IMR-90 (cell line): Measurements from ENCODE around the gene THYN1. TPM values are rescaled to one million over a fixed set of nuclear protein-coding genes. Genes with fewer than 3 reads are reported as not detected.

Source experiments
- ATAC-seq: fragments of 200-7000 bp; cut with Tn5 transposase; 2 replicates; pipeline ENCODE4 v1.9.1; 2020; ENCODE audit warnings: low read depth, mild to moderate bottlenecking, moderate library complexity
- BruUV-seq: library from RNA; stranded (reverse); fragments of 400-500 nt; replicated peaks from 2 replicates; lab custom pipeline; 2021; lab: Mats Ljungman, UMichigan
- CTCF ChIA-PET: fragments of 300-600 bp; formaldehyde crosslinking; extraction: SDS; loops from one replicate; lab custom pipeline; 2021; ENCODE audit warnings: antibody characterized with exemption; lab: Yijun Ruan, JAX
- POLR2A ChIA-PET: fragments of 300-600 bp; sonication (Branson Sonifier 250); formaldehyde crosslinking; loops from one replicate; lab custom pipeline; 2022; ENCODE audit warnings: antibody characterized with exemption; ENCODE audit not compliant: unreplicated experiment; lab: Charles Lee
- DNase-seq: peaks from one replicate; pipeline ENCODE4 v3.0.0; 2013
- H2AFZ ChIP-seq: replicated peaks from 2 replicates; pipeline ENCODE3; 2013; ENCODE audit warnings: low read length, mild to moderate bottlenecking; ENCODE audit not compliant: poor library complexity
- H2AK5ac ChIP-seq: 2 replicates; pipeline ENCODE4 v1.6.1; 2013; ENCODE audit warnings: low read depth, low read length, inconsistent platforms
- H2AK9ac ChIP-seq: replicated peaks from 2 replicates; pipeline ENCODE3; 2013; ENCODE audit warnings: mild to moderate bottlenecking, low read depth, low read length, moderate library complexity; ENCODE audit not compliant: poor library complexity
- H2BK120ac ChIP-seq: 2 replicates; pipeline ENCODE4 v1.6.1; 2013; ENCODE audit warnings: low read depth, low read length, inconsistent platforms
- H2BK15ac ChIP-seq: 3 replicates; pipeline ENCODE4 v1.6.1; 2013; ENCODE audit warnings: low read depth, low read length, inconsistent platforms
- H2BK20ac ChIP-seq: 2 replicates; pipeline ENCODE4 v1.6.1; 2013; ENCODE audit warnings: low read depth, mild to moderate bottlenecking, inconsistent platforms, low read length, moderate library complexity
- H2BK5ac ChIP-seq: 2 replicates; pipeline ENCODE4 v1.6.1; 2013; ENCODE audit warnings: mild to moderate bottlenecking, low read depth, low read length, inconsistent platforms; ENCODE audit not compliant: poor library complexity, severe bottlenecking
- H3K14ac ChIP-seq: replicated peaks from 2 replicates; pipeline ENCODE4 v1.6.1; 2013; ENCODE audit warnings: low read depth, low read length, inconsistent platforms
- H3K18ac ChIP-seq: 2 replicates; pipeline ENCODE4 v1.6.1; 2013; ENCODE audit warnings: low read depth, low read length, control low read depth
- H3K23ac ChIP-seq: 2 replicates; pipeline ENCODE4 v1.6.1; 2013; ENCODE audit warnings: low read depth, low read length, inconsistent platforms
- H3K27ac ChIP-seq: 2 replicates; pipeline ENCODE4 v1.5.1; 2013; ENCODE audit warnings: mild to moderate bottlenecking, control low read depth, low read length; ENCODE audit not compliant: insufficient read depth
- H3K27me3 ChIP-seq: 2 replicates; pipeline ENCODE4 v1.6.1; 2013; ENCODE audit warnings: low read length; ENCODE audit not compliant: control insufficient read depth, insufficient read depth
- H3K36me3 ChIP-seq: 2 replicates; pipeline ENCODE4 v1.6.1; 2013; ENCODE audit warnings: low read length, mixed read lengths; ENCODE audit not compliant: control insufficient read depth, insufficient read depth
- H3K4ac ChIP-seq: 2 replicates; pipeline ENCODE4 v1.6.1; 2013; ENCODE audit warnings: low read depth, low read length, inconsistent platforms
- H3K4me1 ChIP-seq: 2 replicates; pipeline ENCODE4 v1.6.1; 2013; ENCODE audit warnings: low read length, mixed read lengths; ENCODE audit not compliant: control insufficient read depth, insufficient read depth
- H3K4me2 ChIP-seq: 2 replicates; pipeline ENCODE4 v1.6.1; 2013; ENCODE audit warnings: low read depth, mild to moderate bottlenecking, control low read depth, low read length, moderate library complexity
- H3K4me3 ChIP-seq: 2 replicates; pipeline ENCODE4 v1.5.1; 2013; ENCODE audit warnings: low read depth, mild to moderate bottlenecking, control low read depth, low read length, moderate library complexity; ENCODE audit not compliant: insufficient read depth
- H3K56ac ChIP-seq: 2 replicates; pipeline ENCODE4 v1.6.1; 2013; ENCODE audit warnings: low read length, inconsistent platforms; ENCODE audit not compliant: insufficient read depth; ENCODE audit errors: extremely low read depth
- H3K79me1 ChIP-seq, 2 experiments: 2 replicates each; pipeline ENCODE4 v1.6.1; 2013; ENCODE audit warnings: low read length in 2 of 2, inconsistent platforms in 1 of 2, low read depth in 1 of 2
- H3K9ac ChIP-seq: 2 replicates; pipeline ENCODE4 v1.6.1; 2013; ENCODE audit warnings: low read depth, low read length, control low read depth
- H3K9me1 ChIP-seq: 2 replicates; pipeline ENCODE4 v1.6.1; 2013; ENCODE audit warnings: low read length, inconsistent platforms; ENCODE audit not compliant: insufficient read depth
- H3K9me3 ChIP-seq: 2 replicates; pipeline ENCODE4 v1.6.1; 2013; ENCODE audit warnings: low read length; ENCODE audit not compliant: control insufficient read depth, insufficient read depth
- H4K20me1 ChIP-seq: 2 replicates; pipeline ENCODE4 v1.6.1; 2013; ENCODE audit warnings: low read length, inconsistent platforms; ENCODE audit not compliant: insufficient read depth
- H4K5ac ChIP-seq: 2 replicates; pipeline ENCODE4 v1.6.1; 2013; ENCODE audit warnings: mild to moderate bottlenecking, low read depth, low read length, control low read depth
- H4K8ac ChIP-seq, 2 experiments: 2 replicates each; pipeline ENCODE4 v1.6.1; 2013; ENCODE audit warnings: low read depth in 2 of 2, low read length in 2 of 2, control low read depth in 1 of 2, inconsistent platforms in 1 of 2
- H4K91ac ChIP-seq: 2 replicates; pipeline ENCODE4 v1.6.1; 2013; ENCODE audit warnings: low read depth, low read length, inconsistent platforms; ENCODE audit not compliant: insufficient read depth
- CEBPB ChIP-seq: IDR thresholded peaks from 2 replicates; pipeline ENCODE4 v1.6.1; 2012; ENCODE audit warnings: low read depth, low read length, improper control_type of control experiment
- CHD1 ChIP-seq: IDR thresholded peaks from 2 replicates; pipeline ENCODE4 v1.6.1; 2012; ENCODE audit warnings: low read depth, low read length, improper control_type of control experiment
- FOS ChIP-seq: fragments of 150-350 bp; IDR thresholded peaks from 2 replicates; pipeline ENCODE4 v1.6.1; 2016; ENCODE audit warnings: low read depth, low read length
- MAFK ChIP-seq: IDR thresholded peaks from 2 replicates; pipeline ENCODE4 v1.6.1; 2012; ENCODE audit warnings: low read depth, low read length, improper control_type of control experiment
- POLR2A ChIP-seq: IDR thresholded peaks from 2 replicates; pipeline ENCODE4 v1.6.1; 2012; ENCODE audit warnings: mild to moderate bottlenecking, low read depth, low read length
- RAD21 ChIP-seq: IDR thresholded peaks from 2 replicates; pipeline ENCODE4 v1.6.1; 2012; ENCODE audit warnings: low read length, improper control_type of control experiment
- RCOR1 ChIP-seq: IDR thresholded peaks from 2 replicates; pipeline ENCODE4 v1.6.1; 2012; ENCODE audit warnings: mild to moderate bottlenecking, low read length, improper control_type of control experiment; ENCODE audit not compliant: insufficient replicate concordance
- RFX5 ChIP-seq: IDR thresholded peaks from 2 replicates; pipeline ENCODE4 v1.8.0; 2012; ENCODE audit warnings: low read depth, mild to moderate bottlenecking, low read length, moderate library complexity
- SMC3 ChIP-seq: fragments of 150-350 bp; IDR thresholded peaks from 2 replicates; pipeline ENCODE4 v1.6.1; 2016; ENCODE audit warnings: low read depth, mild to moderate bottlenecking, antibody characterized with exemption, low read length, moderate library complexity
- WGBS, 2 experiments: methylation state at CpG; one replicate each; pipeline versions ENCODE4 v1.1.5 to v1.1.7; 2013; ENCODE audit warnings: missing lambda C conversion rate in 2 of 2; ENCODE audit not compliant: insufficient read length in 1 of 2; ENCODE audit errors: extremely low coverage in 2 of 2; 5-methylcytosine and 5-hydroxymethylcytosine counted together
- dilution Hi-C: fragments of 300-500 bp; cut with HindIII; formaldehyde crosslinking; loops from one replicate; pipeline ENCODE4 v1.14.3; 2018; ENCODE audit warnings: low sequenced_read_pairs; ENCODE audit not compliant: unreplicated experiment
- in situ Hi-C: fragments of 300-500 bp; cut with MboI; formaldehyde crosslinking; loops from 3 replicates; pipeline ENCODE4 v1.14.3; 2019; ENCODE audit warnings: low sequenced_read_pairs, inconsistent platforms, mixed read lengths
- intact Hi-C: fragments of 100-400 bp; cut with micrococcal nuclease; formaldehyde crosslinking; loops from 2 replicates; pipeline ENCODE4 v1.10.0; 2022
- polyA plus RNA-seq, 3 experiments: library from polyadenylated mRNA; depleted of rRNA; stranded (reverse); fragments of >200 nt; gene quantifications; 2 replicates each; pipeline ENCODE4 v1.2.3, GENCODE V29; 2012; ENCODE audit warnings: low replicate concordance in 1 of 3
- total RNA-seq: library from RNA; depleted of rRNA; stranded (reverse); fragments of >200 nt; gene quantifications from 2 replicates; pipeline ENCODE4 v1.2.3, GENCODE V29; 2012
- TF ChIP-seq, protein P1 (sequence below): fragments of 150-350 bp; IDR thresholded peaks from 2 replicates; pipeline ENCODE4 v1.6.1; 2017; ENCODE audit warnings: mild to moderate bottlenecking, antibody characterized with exemption, low read length, low read depth

The THYN1 gene
- total and polyA plus RNA-seq, 2 of the 4 experiments (the other 2 are of a cell fraction) = 43.1 to 72.1 TPM

DNA sequence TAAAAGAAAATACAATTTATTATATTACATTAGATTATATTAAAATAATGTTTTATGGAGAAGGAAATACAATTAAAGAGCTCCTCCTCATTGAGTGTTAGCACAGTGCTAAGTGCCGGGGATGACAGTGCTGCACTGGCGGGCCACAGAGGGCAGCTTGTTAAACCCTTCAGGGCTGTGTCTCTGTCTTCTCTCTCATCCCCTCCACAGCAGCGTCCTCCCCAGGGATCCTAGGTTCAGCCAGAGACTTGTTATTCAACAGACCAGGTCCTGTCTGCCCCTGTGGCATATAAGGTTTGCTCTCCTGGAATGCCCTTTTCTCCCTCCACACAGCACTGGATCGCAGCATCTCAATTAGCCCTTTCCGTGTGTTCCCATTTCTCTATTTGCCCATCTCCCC lies 14.2 kb downstream of the THYN1 start:
- Histone ChIP-seq H3K9ac (no peak overlapping the region), H3K27me3 (no peaks in the 10 kb centered on the region), H4K91ac (no peak overlapping the region), H3K36me3 (peaks cover 41% of the 10 kb centered on the region), H4K5ac (no peak overlapping the region), H2AK9ac (no peak overlapping the region), H2BK120ac (no peak overlapping the region), H3K56ac (no peak overlapping the region), H3K9me3 (no peaks in the 10 kb centered on the region), H3K14ac (no peak overlapping the region), H3K9me1 (peaks cover 3% of the 10 kb centered on the region; the same call in 1 of the 2 replicates), H2AK5ac (no peak overlapping the region), H3K4ac (no peak overlapping the region), H3K4me2 (no peak overlapping the region), H4K8ac (no peak overlapping the region), H4K20me1 (no peaks in the 10 kb centered on the region; the same call in none of the 2 replicates), H2BK20ac (no peak overlapping the region), H3K27ac (no peak overlapping the region), H3K4me1 (no peaks in the 10 kb centered on the region), H3K4me3 (no peak overlapping the region), H2BK15ac (no peak overlapping the region), H2AFZ (no peak overlapping the region), H3K18ac (no peak overlapping the region), H3K23ac (no peak overlapping the region), H2BK5ac (no peak overlapping the region), H3K79me1 (peaks cover 12 to 20% of the 10 kb centered on the region in 2 experiments; a peak in 3 of 4 replicates)
- ChIA-PET CTCF (no interaction called here), POLR2A (no interaction called here)
- WGBS, 2 experiments = 100% methylated on average over 1 of the region's 5 CpGs; no CpG with 5 or more reads in 1 of the 2 experiments
- intact Hi-C loops (no loop called here), dilution Hi-C loops (no loop called here), in situ Hi-C loops (no loop called here)
- ATAC-seq = no peak
- DNase-seq = no peak
- TF ChIP-seq FOS (no peak), RCOR1 (no peak), RAD21 (no peak), CHD1 (no peak), RFX5 (no peak), SMC3 (no peak), POLR2A (no peak), MAFK (no peak), CEBPB (no peak)
- TF ChIP-seq, protein P1, sequence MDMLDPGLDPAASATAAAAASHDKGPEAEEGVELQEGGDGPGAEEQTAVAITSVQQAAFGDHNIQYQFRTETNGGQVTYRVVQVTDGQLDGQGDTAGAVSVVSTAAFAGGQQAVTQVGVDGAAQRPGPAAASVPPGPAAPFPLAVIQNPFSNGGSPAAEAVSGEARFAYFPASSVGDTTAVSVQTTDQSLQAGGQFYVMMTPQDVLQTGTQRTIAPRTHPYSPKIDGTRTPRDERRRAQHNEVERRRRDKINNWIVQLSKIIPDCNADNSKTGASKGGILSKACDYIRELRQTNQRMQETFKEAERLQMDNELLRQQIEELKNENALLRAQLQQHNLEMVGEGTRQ = no peak
- no TSS peak for BruUV-seq
